Adrenal gland (tissue), 12 donors: ENCODE results near the gene CLSTN1. TPM values are rescaled to one million over a fixed set of nuclear protein-coding genes. Genes with fewer than 3 reads are reported as not detected.
"Not testable (repeated sequence)": the region's sequence is repeated elsewhere in the genome, so short reads cannot be mapped to it uniquely, and the experiment has no call there.

Source experiments
- DNase-seq, 7 donors: peaks; one replicate each; pipeline ENCODE4 v3.0.0-alpha.2; 2019 to 2020
- H3K27ac ChIP-seq, 5 donors: fragments of 200-600 bp; sonication (generic) in 4 of 5; 1 replicate in 3 of 5; 2 replicates in 2 of 5; pipeline versions ENCODE4 v1.5.1 to v1.8.0; 2016 to 2020; ENCODE audit warnings: mild to moderate bottlenecking in 1 of 5
- H3K27me3 ChIP-seq: fragments of 200-600 bp; 2 replicates; pipeline ENCODE4 v1.8.0; 2021
- H3K36me3 ChIP-seq, 2 donors: fragments of 200-600 bp; replicated peaks in 1 of 2; 1 replicate in 1 of 2; 2 replicates in 1 of 2; pipeline versions ENCODE4 v1.5.1 to v1.8.0; 2018 to 2022
- H3K4me1 ChIP-seq, 2 donors: fragments of 200-600 bp; replicated peaks in 1 of 2; 1 replicate in 1 of 2; 2 replicates in 1 of 2; pipeline versions ENCODE4 v1.5.1 to v1.8.0; 2018 to 2021
- H3K4me3 ChIP-seq, 4 donors: fragments of 200-600 bp; sonication (generic) in 3 of 4; one replicate each; pipeline ENCODE4 v1.5.1; 2016 to 2018
- H3K9me3 ChIP-seq, 3 donors: fragments of 200-600 bp; sonication (generic) in 1 of 3; replicated peaks in 1 of 3; 1 replicate in 2 of 3; 2 replicates in 1 of 3; pipeline versions ENCODE4 v1.5.1 to v1.8.0; 2016 to 2021
- CTCF ChIP-seq, 6 experiments: fragments of 450-650 bp in 4 of 6; fragments of 200-600 bp in 2 of 6; sonication (generic) in 1 of 6; IDR thresholded peaks; 1 replicate in 5 of 6; 2 replicates in 1 of 6; pipeline versions ENCODE4 v1.5.1 to v1.8.0; 2016 to 2021; ENCODE audit warnings: antibody characterized with exemption in 6 of 6, mild to moderate bottlenecking in 2 of 6, moderate library complexity in 1 of 6
- POLR2A ChIP-seq, 2 donors: fragments of 450-650 bp; IDR thresholded peaks; one replicate each; pipeline ENCODE4 v1.6.1; 2017; ENCODE audit warnings: antibody characterized with exemption in 2 of 2, mild to moderate bottlenecking in 2 of 2, moderate library complexity in 1 of 2
- WGBS, 4 donors: extraction: QIAGEN DNeasy Blood & Tissue Kit in 2 of 4; methylation state at CpG; one replicate each; pipeline versions ENCODE4 v1.1.5 to v1.1.7; 2013 to 2017; 5-methylcytosine and 5-hydroxymethylcytosine counted together
- intact Hi-C, 2 donors: fragments of 100-400 bp; cut with DNase I; formaldehyde crosslinking; loops; one replicate each; pipeline versions ENCODE4 v1.14.1 to v1.15.0; 2022 to 2023
- polyA plus RNA-seq, 3 donors: library from polyadenylated mRNA; stranded (reverse); fragments of 200-250 nt in 2 of 3; fragments of 350-450 nt in 1 of 3; fragmentation: Illumina TruSeq in 1 of 3; extraction: RNeasy Lipid Tissue Mini Kit (QIAGEN cat#74804) in 1 of 3; gene quantifications; one replicate each; pipeline ENCODE4 v1.2.3, GENCODE V29; 2013 to 2014
- total RNA-seq, 9 donors: library from RNA; depleted of rRNA in 4 of 9; stranded (reverse); fragments of >200 nt in 4 of 9; fragments of 120-200 nt in 1 of 9; fragmentation: NEBNext Ultra II Directional in 1 of 9; extraction: Animal tissue kit (Norgen Biotek cat#: 25700) in 1 of 9; gene quantifications; one replicate each; pipeline versions ENCODE4 v1.1.0 to v1.2.4, GENCODE V29; 2013 to 2023
- donor health status: healthy with polysubstance abuse.
- donor health status: Bipolar disorder and iron deficiency.
- donor health status: DM: yes; HTN: yes; CAD: no.
- donor health status: DM: no; HTN: no; CAD: no.
- donor health status: DM: no; HTN: no; CAD: no.
- donor health status: DM: yes; HTN: yes; CAD: no.

Gene CLSTN1
- total and polyA plus RNA-seq, 12 donors = 48.8 to 106 (median 77.9) TPM

GRCh38 chr1:9808459-9808858, 15.3 kb downstream of the CLSTN1 start:
- no peak overlapping the region for H3K4me3 ChIP-seq
- TF ChIP-seq POLR2A (IDR thresholded peaks at IDR 0.05) = no peak
- no peak for TF ChIP-seq CTCF (IDR thresholded peaks at IDR 0.05)
- no peaks in the 10 kb centered on the region for H3K27me3 ChIP-seq
- 89 to 97% (median 93%) methylated on average over 8 of the region's 8 CpGs for WGBS, 4 donors
- no peaks in the 10 kb centered on the region for H3K36me3 ChIP-seq
- H3K9me3 ChIP-seq = no peaks in the 10 kb centered on the region
- intact Hi-C loops = no loop called here
- H3K4me1 ChIP-seq = peaks cover 17 to 31% of the 10 kb centered on the region in 2 donors
- H3K27ac ChIP-seq = no peak overlapping the region
- DNase-seq = no peak

- Histone ChIP-seq H3K27me3 (no peaks in the 10 kb centered on the region), H3K9me3 (no peaks in the 10 kb centered on the region), H3K4me3 (no peak overlapping the region), H3K27ac (no peak overlapping the region), H3K36me3 (no peaks in the 10 kb centered on the region), H3K4me1 (peaks cover 17 to 31% of the 10 kb centered on the region in 2 donors)
- no peak for DNase-seq
- TF ChIP-seq POLR2A (IDR thresholded peaks at IDR 0.05) (no peak), CTCF (IDR thresholded peaks at IDR 0.05) (no peak)
- WGBS, 4 donors = 73 to 85% (median 75%) methylated on average over 12 of the region's 12 CpGs
- intact Hi-C loops = no loop called here
Observed at GRCh38 chr1:9807541-9807940, 16.2 kb downstream of the CLSTN1 start.

GRCh38 chr1:9805972-9806371, 17.8 kb downstream of the CLSTN1 start:
- intact Hi-C loops, H3K9me3 ChIP-seq, DNase-seq, H3K36me3 ChIP-seq, H3K4me3 ChIP-seq, H3K27me3 ChIP-seq, H3K27ac ChIP-seq: not testable (repeated sequence)
- peaks cover 16 to 17% of the 10 kb centered on the region in 2 donors for H3K4me1 ChIP-seq
- 83 to 88% (median 85%) methylated on average over 5 of the region's 5 CpGs for WGBS, 4 donors

- Histone ChIP-seq H3K27me3 (no peaks in the 10 kb centered on the region), H3K4me3 (no peak overlapping the region), H3K27ac (no peak overlapping the region), H3K9me3 (no peaks in the 10 kb centered on the region), H3K4me1 (peaks cover 8 to 11% of the 10 kb centered on the region in 2 donors), H3K36me3 (no peaks in the 10 kb centered on the region)
- intact Hi-C loops = no loop called here
- TF ChIP-seq POLR2A (IDR thresholded peaks at IDR 0.05) (no peak), CTCF (IDR thresholded peaks at IDR 0.05) (no peak)
- DNase-seq = peak in 1 of 7 donors; percentile 30
- 58 to 74% (median 64%) methylated on average over 7 of the region's 7 CpGs for whole genome bisulfite sequencing, 4 donors
Observed at GRCh38 chr1:9805006-9805508, 18.7 kb downstream of the CLSTN1 start.

GRCh38 chr1:9803003-9803918, 20.5 kb downstream of the CLSTN1 start:
- H3K27ac ChIP-seq, H3K27me3 ChIP-seq, H3K9me3 ChIP-seq, H3K36me3 ChIP-seq, H3K4me3 ChIP-seq, intact Hi-C loops: not testable (repeated sequence)
- DNase-seq = peak in 2 of 7 donors; percentile 8 to 21
- H3K4me1 ChIP-seq = peaks cover 13 to 20% of the 10 kb centered on the region in 2 donors
- 92 to 93% (median 92%) methylated on average over 13 of the region's 13 CpGs for WGBS, 4 donors
